ENCODE results near the gene PKP2.

DNA sequence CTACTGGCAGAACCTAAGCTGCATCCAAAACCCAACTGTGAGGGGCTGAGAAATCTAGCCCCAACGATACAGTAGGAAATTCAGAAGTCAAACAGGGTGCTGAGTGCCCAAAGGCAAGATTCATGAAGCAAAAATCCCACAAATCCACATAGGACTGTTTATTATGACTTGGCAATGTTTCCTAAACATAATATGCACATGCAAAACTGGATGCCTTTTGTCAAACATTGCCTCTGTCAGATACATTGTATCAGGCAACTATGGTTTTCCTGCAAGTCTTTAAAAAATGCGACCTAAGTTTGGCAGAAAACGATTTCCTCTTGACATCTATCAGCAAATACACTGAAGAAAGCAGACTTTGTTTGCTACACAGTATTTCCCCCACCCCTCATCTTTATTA, 113.5 kb downstream of the PKP2 start:
- no peak for TF ChIP-seq EZH2 (IDR thresholded peaks at IDR 0.05; ENCODE audit: borderline replicate concordance, low read depth, low read length, poor library complexity, severe bottlenecking)
- TF ChIP-seq, protein P1, sequence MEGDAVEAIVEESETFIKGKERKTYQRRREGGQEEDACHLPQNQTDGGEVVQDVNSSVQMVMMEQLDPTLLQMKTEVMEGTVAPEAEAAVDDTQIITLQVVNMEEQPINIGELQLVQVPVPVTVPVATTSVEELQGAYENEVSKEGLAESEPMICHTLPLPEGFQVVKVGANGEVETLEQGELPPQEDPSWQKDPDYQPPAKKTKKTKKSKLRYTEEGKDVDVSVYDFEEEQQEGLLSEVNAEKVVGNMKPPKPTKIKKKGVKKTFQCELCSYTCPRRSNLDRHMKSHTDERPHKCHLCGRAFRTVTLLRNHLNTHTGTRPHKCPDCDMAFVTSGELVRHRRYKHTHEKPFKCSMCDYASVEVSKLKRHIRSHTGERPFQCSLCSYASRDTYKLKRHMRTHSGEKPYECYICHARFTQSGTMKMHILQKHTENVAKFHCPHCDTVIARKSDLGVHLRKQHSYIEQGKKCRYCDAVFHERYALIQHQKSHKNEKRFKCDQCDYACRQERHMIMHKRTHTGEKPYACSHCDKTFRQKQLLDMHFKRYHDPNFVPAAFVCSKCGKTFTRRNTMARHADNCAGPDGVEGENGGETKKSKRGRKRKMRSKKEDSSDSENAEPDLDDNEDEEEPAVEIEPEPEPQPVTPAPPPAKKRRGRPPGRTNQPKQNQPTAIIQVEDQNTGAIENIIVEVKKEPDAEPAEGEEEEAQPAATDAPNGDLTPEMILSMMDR (conservative IDR thresholded peaks at IDR 0.05; ENCODE audit: low read depth, low read length), result no peak
